GM21360 (cell line): ENCODE measurements around the gene R3HDM2.
"Not testable (repeated sequence)": the region's sequence is repeated elsewhere in the genome, so short reads cannot be mapped to it uniquely, and the experiment has no call there.

Source experiments
- ATAC-seq: cut with Tn5 transposase; IDR thresholded peaks from one replicate; pipeline ENCODE4 v1.9.1; 2021; ENCODE audit warnings: mild to moderate bottlenecking, moderate library complexity; ENCODE audit not compliant: unreplicated experiment

R3HDM2 gene

DNA sequence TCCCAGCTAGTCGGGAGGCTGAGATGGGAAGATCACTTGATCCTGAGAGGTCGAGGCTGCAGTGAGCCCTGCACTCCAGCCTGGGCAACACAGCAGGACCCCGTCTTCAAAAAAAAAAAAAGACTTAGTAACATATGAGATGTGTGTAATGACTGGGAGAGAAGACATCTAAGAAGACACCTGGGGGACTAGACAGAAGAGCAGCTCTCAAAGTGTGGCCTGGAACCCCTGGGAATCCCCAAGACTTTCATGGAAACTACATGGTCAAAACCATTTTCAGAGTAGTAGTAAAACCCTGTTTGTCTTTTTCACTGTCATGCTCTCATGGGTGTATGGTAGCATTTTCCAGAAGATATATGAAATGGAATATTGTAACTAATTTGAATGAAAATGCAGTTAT, 45.3 kb downstream of the R3HDM2 start:
- ATAC-seq: no peak

DNA sequence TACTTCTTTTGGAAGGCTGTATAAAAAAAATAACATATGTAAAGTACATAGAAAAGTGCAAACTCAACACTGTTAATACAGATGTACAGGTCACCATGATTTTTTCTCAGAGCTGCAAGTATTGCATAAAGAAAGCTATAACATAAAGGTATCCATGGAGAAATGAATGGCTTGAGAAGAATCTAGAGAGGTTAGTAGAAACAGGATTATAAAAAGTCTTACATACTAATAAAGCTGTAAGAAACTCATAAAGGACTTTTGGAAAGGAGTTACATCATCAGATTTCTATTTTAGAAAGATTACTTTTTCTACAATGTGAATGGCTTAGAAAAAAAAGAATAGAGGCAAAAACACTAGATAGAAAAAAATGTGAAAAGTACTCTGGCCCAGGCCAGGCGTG, 46.4 kb downstream of the R3HDM2 start:
- ATAC-seq: no peak

DNA sequence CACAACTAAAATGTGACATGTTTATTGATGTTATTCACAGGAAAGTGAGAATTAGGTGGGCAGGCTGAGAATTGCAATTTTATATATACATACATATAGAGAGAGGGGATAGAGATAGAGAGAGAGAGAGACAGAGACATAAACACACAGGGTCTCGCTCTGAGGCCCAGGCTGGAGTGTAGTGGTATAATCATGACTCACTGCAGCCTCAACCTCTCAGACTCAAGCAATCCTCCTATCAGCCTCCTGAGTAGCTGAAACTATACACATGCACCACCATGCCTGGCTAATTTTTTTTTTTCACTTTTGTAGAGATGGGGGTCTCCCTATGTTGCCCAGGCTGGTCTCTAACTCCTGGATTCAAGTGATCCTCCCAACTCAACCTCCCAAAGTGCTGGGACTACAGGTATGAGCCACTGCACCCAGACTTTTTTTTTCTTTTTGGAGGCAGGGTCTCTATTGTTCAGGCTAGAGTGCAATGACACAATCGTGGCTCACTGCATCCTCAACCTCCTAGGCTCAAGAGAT, 49.1 kb downstream of the R3HDM2 start:
- no peak for ATAC-seq

DNA sequence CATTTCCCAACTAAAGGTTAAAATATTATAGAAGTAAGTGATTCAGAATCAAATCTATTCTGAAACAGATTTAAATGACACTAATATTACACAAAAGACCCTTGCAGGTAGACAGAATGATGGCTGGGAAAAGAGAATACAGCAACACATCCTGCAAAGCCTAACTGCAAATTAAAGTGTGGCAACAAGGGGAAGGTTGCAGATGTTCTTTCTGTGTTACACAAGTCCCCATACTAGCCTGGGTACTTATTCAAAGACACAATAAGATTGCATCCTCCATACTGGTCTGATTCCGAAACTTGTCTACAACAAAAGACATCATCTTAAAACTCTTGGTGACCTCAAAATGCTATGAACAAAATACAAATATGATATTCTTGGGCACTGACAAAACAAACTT, 50.5 kb downstream of the R3HDM2 start:
- ATAC-seq: no peak

DNA sequence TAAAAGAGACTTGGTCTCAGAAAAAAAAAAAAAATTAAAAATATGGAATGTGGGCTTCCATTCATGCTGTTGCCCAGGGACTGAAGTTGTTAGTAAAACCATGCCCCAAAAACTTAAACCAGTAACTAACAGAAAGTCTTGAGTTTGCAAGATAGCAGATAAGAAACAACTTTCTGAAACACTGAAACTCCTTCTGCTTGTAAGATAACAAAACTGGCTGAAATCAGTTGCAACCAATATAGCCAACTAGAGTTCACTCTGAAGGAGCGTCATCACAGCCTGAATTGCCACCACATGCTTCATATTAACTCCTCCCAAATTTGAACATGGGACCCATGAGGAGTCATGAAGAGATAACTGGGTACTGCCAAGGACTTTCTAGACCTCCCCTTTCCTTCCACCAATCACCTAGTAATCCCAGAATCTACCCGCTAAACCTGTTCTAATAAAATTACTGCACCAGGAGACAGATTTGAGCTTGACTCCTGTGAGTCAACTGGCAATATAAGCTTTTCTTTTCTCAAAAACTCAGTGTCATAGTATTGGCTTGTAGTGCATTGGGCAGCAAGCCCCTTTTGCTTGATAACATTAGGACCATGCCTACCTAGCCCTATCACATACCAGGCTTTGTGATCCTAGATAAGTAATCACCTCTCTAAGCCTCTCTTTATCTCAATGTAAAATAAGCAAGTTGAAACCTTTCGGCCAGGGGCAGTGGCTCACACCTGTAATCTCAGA, 53.6 kb downstream of the R3HDM2 start:
- ATAC-seq: no peak

DNA sequence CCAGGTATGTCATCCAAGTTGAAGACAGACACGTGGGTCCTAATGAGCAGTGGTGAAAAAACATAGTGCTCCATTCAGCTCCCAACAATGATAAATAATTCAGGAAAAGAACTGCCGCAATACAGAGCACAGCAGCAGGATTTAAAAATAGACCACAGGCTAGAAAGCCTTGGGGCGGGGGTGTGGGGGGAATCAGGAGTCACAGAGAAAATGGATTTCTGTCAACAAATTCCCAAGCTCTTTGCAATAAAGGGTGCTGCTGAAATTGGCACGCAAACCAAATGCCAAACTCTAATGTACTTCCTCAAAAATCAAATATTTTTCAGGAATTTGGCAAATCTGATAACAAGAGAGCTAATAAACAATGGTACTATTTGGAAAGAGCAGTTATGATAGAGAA, 58.6 kb downstream of the R3HDM2 start:
- no peak for ATAC-seq

DNA sequence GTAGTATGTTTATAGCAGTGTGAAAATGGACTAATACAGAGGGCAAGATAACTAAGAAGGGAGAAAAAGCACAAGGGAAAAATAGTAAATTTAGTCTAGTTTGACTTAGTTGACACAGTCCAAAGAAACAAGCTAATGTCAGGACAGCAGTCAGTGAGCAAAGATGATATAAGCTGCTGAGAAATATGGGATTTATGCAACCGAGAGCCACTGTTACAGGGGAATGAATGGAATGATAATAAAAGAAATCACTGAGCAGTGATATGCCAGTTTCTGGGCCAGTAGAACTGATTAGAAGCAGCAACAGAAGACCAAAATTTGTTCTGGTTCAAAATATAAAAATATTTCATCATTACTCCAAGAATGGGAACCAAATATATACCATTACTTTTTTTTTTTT, 60.1 kb downstream of the R3HDM2 start:
- no peak for ATAC-seq

DNA sequence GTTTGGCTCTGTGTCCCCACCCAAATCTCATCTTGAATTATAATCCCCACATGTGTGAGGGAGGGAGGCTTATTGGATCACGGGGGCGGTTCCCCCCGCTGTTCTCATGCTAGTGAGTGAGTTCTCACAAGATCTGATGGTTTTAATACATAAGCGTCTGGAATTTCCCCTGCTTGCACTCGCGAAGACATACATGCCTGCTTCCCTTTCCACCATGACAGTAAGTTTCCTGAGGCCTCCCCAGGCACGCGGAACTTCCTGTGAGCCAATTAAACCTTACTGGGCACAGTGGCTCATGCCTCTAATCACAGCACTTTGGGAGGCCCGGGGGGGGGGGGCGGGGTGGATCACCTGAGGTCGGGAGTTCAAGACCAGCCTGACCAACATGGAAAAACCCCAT, 60.8 kb downstream of the R3HDM2 start:
- ATAC-seq: no peak

DNA sequence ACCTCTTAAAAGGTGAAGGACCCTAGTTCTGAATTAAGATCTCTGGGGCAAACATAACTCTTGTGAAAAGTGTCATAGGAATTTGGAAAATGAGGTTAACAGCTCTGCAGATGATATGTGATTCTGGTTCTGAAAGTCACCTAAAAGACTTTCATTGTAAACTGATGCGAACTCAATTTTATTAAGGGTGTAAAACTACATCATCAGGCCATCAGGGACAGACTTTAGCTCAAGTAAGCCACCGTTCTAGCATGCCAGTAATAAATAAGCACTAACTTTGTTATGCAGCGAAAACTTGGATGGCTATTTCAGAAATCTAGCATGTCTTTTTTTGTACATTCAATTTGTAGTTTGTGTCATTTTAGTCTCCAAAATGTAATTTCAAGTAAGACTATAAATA, 61.6 kb downstream of the R3HDM2 start:
- no peak for ATAC-seq

DNA sequence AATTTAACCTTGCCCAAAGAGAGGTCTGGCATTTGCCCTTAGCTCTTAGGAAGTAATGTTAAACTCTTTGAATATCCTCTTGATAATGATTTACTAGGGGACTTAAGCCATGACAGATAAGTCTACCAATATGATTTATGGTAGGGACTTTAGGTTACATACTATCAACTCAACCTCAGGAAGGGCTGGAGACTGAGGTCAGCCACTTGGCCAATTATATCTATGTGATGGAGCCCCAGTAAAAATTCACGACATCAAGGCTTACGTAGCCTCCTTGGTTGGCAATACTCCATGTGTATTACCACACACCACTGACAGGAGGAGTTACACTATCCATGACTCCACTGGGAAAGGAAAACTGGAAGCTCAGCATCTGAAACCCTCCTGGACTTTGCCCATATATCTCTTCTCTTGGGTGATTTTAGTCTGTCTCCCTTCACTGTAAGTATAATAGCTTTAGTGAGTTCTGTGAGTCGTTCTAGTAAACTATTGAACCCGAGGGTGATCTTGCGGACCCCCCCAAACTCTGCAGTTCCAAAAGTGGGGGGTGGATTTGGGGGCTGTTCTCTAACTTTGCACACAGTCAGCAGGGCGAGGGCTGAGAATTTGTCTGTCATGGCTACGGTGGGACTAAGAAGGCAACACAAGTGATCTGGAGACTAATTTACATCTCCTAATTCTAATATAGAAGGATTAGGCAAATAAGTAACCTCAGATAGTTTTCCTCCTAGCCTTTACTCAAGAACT, 62.3 kb downstream of the R3HDM2 start:
- ATAC-seq: no peak

DNA sequence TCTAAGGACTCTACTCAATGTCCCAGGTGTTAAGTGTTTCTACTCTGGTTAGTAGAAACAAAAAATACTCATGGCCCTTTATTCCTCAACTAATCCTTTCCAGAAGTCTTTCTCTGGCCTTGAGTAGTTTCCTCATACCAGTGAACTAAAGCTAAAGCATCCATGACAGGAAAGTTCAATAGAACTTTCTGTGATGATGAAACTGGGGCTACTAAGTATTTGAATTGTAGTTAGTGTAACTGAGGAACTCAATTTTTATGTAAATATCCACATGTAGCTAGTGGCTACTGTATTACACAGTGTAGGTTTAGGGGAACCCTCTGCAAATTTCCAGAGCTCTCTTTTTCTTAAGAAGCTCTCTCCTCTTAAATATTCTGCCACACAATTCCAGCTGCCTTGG, 63.7 kb downstream of the R3HDM2 start:
- no peak for ATAC-seq

DNA sequence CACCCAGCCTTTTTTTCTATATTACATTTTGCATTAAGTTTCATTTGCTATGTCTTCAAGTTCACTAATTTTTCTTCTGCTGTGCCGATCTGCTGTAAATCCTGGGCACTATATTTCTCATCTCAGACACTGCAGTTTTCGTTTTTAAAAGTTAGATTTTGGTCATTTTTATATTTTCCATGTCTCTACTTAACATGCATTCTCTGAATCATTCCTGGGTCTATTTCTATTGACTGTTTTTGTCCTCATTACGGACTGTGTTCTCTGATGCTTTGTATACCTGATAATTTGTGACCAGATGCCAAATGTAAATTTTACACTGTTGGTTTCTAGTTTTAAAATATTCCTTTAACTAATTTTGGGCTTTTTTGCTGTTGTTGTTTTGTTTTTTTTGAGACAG, 64.5 kb downstream of the R3HDM2 start:
- no peak for ATAC-seq

DNA sequence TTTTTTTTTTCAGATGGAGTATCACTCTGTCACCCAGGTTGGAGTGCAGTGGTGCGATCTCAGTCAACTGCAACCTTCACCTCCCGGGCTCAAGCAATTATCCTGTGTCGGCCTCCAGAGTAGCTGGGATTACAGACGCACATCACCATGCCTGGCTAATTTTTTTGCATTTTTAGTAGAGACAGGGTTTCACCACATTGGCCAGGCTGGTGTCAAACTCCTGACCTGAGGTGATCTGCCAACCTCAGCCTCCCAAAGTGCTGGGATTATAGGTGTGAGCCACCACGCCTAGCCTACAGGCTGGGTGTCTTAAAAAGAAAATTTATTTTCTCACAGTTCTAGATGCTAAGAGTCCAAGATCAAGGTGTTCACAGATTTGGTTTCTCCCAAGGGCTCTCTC, 66.7 kb downstream of the R3HDM2 start:
- not testable (repeated sequence) for ATAC-seq

DNA sequence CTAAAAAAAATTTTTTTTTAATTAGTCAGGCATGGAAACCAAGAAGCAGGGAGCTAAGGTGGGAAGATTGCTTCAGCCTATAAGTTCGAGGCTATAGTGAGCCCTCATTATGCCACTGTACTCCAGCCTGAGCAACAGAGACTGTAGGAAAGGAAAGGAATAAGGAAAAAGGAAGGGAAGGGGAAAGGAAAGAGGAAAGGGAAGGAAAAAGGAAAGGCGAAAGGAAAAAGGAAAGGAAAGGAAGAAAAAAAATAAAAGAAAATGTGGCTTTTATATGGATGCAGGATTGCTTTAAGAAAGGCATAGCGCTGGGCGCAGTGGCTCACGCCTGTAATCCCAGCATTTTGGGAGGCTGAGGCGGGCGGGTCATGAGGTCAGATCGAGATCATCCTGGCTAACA, 70.4 kb downstream of the R3HDM2 start:
- no peak for ATAC-seq

DNA sequence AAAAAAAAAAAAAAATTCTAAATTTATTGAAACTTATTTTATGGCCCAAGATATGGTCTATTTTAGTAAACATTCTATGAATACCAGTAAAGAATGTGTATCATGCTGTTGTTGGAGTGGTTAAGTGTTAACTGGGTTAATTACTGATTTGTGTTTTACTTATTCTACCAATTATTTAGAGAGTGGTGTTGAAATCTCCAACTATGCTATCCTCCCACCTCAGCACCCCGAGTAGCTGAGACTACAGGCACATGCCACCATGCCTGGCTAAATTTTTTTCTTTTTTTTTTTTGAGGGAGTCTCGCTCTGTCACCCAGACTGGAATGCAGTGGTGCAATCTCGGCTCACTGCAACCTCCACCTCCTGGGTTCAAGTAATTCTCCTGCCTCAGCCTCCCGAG, 72.2 kb downstream of the R3HDM2 start:
- ATAC-seq: no peak

DNA sequence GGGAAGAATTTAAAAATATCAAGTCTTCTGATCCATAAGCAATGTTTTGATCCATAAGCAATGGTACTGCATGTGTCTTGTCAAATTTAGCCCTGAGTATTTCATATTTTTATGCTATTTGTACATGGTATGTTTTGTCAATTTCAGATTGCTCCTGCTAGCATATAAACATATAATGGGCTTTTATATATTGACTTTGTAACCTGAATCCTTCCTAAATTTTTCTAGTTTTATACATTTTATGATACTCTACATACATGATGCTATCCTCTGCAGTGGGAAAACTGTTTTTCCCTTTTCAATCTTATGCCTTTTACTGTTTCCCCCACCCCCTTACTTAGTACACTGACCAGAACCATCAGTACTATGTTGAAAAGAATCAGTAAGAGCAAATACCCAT, 75.1 kb downstream of the R3HDM2 start:
- no peak for ATAC-seq

DNA sequence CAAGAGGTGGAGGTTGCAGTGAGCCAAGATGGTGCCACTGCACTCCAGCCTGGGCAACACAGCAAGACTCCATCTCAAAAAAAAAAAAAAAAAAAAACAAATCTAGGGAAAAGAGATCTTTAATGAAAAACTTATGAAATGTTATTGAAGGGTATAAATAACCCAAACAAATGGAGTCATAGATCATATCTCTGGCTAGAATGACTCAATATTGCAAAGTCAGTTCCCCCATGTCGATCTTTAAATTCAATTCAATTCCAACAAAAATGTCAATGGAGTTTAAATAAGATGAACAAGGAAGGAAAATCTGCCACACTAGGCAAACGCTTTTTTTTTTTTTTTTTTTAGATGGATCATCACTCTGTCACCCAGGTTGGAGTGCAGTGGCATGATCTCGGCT, 78.7 kb downstream of the R3HDM2 start:
- ATAC-seq: no peak

DNA sequence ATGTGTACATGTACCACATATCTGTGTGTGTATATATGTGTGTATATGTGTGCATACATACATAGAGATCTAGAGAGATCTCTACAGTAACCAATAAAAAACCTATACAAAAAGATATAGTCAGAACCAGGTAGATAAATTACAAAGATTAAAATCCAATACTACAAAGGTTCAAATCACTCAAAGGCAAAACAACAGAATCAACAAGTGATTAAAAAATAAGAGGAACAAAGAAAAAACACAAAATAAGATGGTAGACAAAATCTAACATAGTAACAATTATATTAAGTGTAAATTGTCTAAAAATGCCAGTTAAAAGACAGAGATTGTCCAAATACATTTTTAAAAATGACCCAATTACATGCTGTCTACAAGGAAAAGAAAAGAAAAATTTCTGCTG, 83.6 kb downstream of the R3HDM2 start:
- ATAC-seq: no peak

DNA sequence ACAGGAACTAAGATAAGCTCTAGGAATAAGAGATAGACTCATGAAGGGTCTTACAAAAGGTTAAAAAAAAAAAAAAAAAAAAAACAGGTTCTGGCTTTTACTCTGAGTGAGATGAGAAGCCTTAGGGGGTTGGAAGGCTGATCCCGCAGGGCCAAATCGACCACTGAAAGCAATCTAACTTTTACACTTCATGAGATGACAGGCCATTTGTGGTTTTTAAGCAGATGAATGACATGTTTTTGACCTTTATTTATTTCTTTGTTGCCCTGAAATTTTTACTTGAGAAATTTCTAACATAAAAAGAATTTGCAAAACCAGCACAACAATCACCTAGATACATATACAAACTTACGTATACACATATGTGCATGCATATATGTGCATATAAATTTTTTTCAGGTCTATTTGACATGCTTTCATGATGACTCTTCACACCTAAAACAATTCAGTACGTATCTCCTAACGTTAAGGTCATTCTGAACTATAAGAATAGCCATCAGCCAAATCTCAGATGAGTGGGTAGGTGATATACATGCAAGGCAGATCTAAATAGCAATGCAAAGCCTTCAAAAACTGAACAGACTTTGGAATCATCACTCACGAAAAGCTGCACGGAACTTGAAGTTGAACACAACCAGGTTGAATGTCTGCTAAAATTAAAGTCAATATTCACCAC, 87.0 kb downstream of the R3HDM2 start:
- ATAC-seq: no peak

DNA sequence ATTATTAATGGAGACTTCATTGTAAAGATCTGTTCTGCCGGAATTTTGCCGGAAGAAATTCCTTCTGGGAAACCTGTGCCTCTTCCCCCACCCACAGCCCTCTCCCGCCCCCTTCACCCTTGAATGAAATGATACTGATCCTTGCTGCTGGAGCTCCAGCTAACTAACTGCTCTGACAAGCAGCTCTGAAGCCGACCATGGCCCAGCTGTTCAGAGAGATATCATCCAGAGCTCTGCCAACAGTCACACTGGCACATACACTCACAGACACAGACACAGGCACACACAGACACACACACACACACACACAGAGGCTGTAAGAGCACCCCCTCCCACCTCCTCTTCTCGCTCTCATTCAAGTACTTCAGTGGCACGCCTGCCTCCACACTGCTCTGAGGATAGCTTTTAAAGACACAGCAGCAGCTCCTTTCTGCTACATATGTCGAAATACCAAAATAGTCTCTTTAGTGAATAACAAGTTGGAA, 88.6 kb downstream of the R3HDM2 start:
- no peak for ATAC-seq

DNA sequence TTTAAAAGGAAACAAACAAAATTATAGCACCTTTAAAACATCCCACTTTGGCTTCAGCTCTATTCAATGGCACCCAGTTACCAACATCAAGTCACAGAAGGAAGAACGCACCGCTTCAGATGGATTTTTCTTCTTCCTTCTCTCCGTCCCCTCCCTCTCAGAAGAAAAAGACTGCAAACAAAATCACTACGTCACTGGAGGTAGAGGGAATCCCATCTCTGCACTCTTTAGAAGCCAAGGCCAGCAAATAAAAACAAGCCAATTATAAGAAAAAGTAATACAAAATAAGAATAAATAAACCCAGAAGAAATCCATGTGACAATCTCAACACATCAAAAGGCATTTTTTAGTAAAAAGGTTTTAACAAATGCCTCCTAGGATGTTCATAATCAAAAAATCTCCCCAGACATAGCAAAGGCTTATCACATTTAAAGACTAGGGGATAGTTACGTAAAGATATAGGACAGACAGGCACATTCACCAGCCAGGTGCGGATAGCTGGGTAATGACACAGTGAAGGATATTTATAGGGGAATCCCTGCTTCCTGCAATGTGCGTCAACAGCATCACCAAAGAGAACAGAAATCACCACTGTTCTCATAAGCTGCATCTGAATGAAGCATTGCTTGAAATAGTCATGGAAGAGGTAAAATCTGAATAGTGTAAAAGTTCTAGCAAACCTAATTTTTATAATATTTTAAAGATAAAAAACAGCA, 89.4 kb downstream of the R3HDM2 start:
- no peak for ATAC-seq
